Fibroblast of skin of left quadriceps (primary cell): ENCODE results near the gene ACER2.

ENCODE experiments used
- DNase-seq, 2 experiments: peaks; one replicate each; pipeline ENCODE4 v3.0.0-alpha.2; 2013; ENCODE audit warnings: low read depth in 2 of 2

Gene ACER2

GRCh38 chr9:19456426-19456825, 47.6 kb downstream of the ACER2 start:
- no peak for DNase-seq

- peak; percentile 52 to 54 for DNase-seq
Observed at GRCh38 chr9:19456996-19457692, 48.3 kb downstream of the ACER2 start.

GRCh38 chr9:19457693-19458009, 48.8 kb downstream of the ACER2 start:
- DNase-seq, result no peak

GRCh38 chr9:19460243-19460642, 51.4 kb downstream of the ACER2 start:
- no peak for DNase-seq

- DNase-seq, result no peak
Observed at GRCh38 chr9:19461135-19461534, 52.3 kb downstream of the ACER2 start.

GRCh38 chr9:19464061-19464763, 55.4 kb downstream of the ACER2 start:
- DNase-seq, result no peak

GRCh38 chr9:19464764-19465585, 56.2 kb downstream of the ACER2 start:
- peak; percentile 57 to 59 for DNase-seq

GRCh38 chr9:19465586-19466279, 56.9 kb downstream of the ACER2 start:
- DNase-seq, result no peak

- DNase-seq, result no peak
Observed at GRCh38 chr9:19466280-19466639, 57.5 kb downstream of the ACER2 start.

- DNase-seq, result no peak
Observed at GRCh38 chr9:19469271-19469670, 60.5 kb downstream of the ACER2 start.

GRCh38 chr9:19470567-19470966, 61.8 kb downstream of the ACER2 start:
- DNase-seq, result no peak

- no peak for DNase-seq
Observed at GRCh38 chr9:19470981-19471650, 62.3 kb downstream of the ACER2 start.

- peak in 1 of 2 experiments; percentile 8 for DNase-seq
Observed at GRCh38 chr9:19471737-19472648, 63.2 kb downstream of the ACER2 start.

GRCh38 chr9:19473605-19474004, 64.8 kb downstream of the ACER2 start:
- no peak for DNase-seq

- DNase-seq, result no peak
Observed at GRCh38 chr9:19479874-19480273, 71.1 kb downstream of the ACER2 start.

GRCh38 chr9:19480345-19480744, 71.5 kb downstream of the ACER2 start:
- DNase-seq, result no peak

GRCh38 chr9:19481121-19481870, 72.5 kb downstream of the ACER2 start:
- DNase-seq, result no peak

- no peak for DNase-seq
Observed at GRCh38 chr9:19481971-19482404, 73.2 kb downstream of the ACER2 start.

GRCh38 chr9:19484699-19485098, 75.9 kb downstream of the ACER2 start:
- no peak for DNase-seq

- DNase-seq, result no peak
Observed at GRCh38 chr9:19485193-19485592, 76.4 kb downstream of the ACER2 start.
